Measurements from ENCODE around the gene TMEM79.

GRCh38 chr1:156262461-156263287 is 21.5 kb upstream of the TMEM79 start:
- TF ChIP-seq EZH2phosphoT487 (IDR thresholded peaks at IDR 0.05; ENCODE audit: insufficient read depth, low read depth) (no peak), EZH2 (IDR thresholded peaks at IDR 0.05; ENCODE audit: insufficient read depth, poor library complexity, severe bottlenecking) (no peak)
